ENCODE measurements around the gene LYPLA2. TPM values are rescaled to one million over a fixed set of nuclear protein-coding genes. Genes with fewer than 3 reads are reported as not detected.

The LYPLA2 gene
- 100 to 1,000 TPM in 1 of 4 donors, 10 to 100 TPM in 3; 23.1 to 110 (median 84.4) TPM for total RNA-seq

GRCh38 chr1:23790696-23791515 is at the start of gene LYPLA2:
LYPLA2 (plus strand) TSS chr1:23791145; CDS start chr1:23792683, 1,538 bp downstream.
- Histone ChIP-seq H3K4me1 (peaks cover 11 to 37% (median 28%) of the 10 kb centered on the region in 4 donors), H3K9me3 (no peaks in the 10 kb centered on the region), H3K36me3 (peaks cover 0 to 21% (median 5%) of the 10 kb centered on the region in 4 donors), H3K27me3 (no peaks in the 10 kb centered on the region), H3K4me3 (peak within 1 kb of the TSS; percentile 66 to 87 (median 76)), H3K27ac (peak within 1 kb of the TSS; percentile 78 to 90 (median 86))
- in situ Hi-C loops (cut with MboI; ENCODE audit: low pct_ligation_motif_present in 1 of 4, low pct_unique_long_range_greater_than_20kb in 1 of 4, low sequenced_read_pairs in 3 of 4), result no loop called here
- intact Hi-C loops (cut with DNase I; ENCODE audit: low total_unique reads), result no loop called here
- peak; percentile 94 for DNase-seq
- 0 to 2% methylated on average over 4 to 47 of the region's 47 CpGs for WGBS, 2 donors (ENCODE audit: low coverage in 1 of 2)
- TF ChIP-seq CTCF (IDR thresholded peaks at IDR 0.05), result no peak
- TF ChIP-seq EP300 (IDR thresholded peaks at IDR 0.05; ENCODE audit: low read depth), result no peak
- TF ChIP-seq POLR2AphosphoS5 (IDR thresholded peaks at IDR 0.05), result peak; percentile 59 to 77 (median 76)
- peak; percentile 61 for TF ChIP-seq POLR2A (IDR thresholded peaks at IDR 0.05)

- intact Hi-C loops (cut with DNase I; ENCODE audit: low total_unique reads) (no loop called here), in situ Hi-C loops (cut with MboI; ENCODE audit: low pct_ligation_motif_present in 1 of 4, low pct_unique_long_range_greater_than_20kb in 1 of 4, low sequenced_read_pairs in 3 of 4) (loop anchor here in 1 of 4 donors (10.0 kb wide), 1 partner anchor 47 kb away; the partner anchor contains the start of gene RPL11)
- Histone ChIP-seq H3K36me3 (no peaks in the 10 kb centered on the region), H3K4me3 (no peak overlapping the region), H3K27ac (no peak overlapping the region), H3K27me3 (no peaks in the 10 kb centered on the region), H3K9me3 (no peaks in the 10 kb centered on the region), H3K4me1 (peaks cover 9 to 22% (median 18%) of the 10 kb centered on the region in 4 donors)
- no peak for DNase-seq
- 86 to 100% methylated on average over 3 to 5 of the region's 5 CpGs for WGBS, 2 donors (ENCODE audit: low coverage in 1 of 2)
- TF ChIP-seq POLR2AphosphoS5 (IDR thresholded peaks at IDR 0.05) (no peak), POLR2A (IDR thresholded peaks at IDR 0.05) (no peak), CTCF (IDR thresholded peaks at IDR 0.05) (no peak), EP300 (IDR thresholded peaks at IDR 0.05; ENCODE audit: low read depth) (no peak)
These were observed 49.3 kb upstream of the LYPLA2 start for GRCh38 chr1:23741609-23742008.

- Histone ChIP-seq H3K27ac (peak overlapping the region; percentile 90 to 95 (median 94)), H3K27me3 (no peaks in the 10 kb centered on the region), H3K36me3 (no peaks in the 10 kb centered on the region), H3K4me3 (peak overlapping the region; percentile 72 to 95 (median 82)), H3K4me1 (peaks cover 9 to 32% (median 18%) of the 10 kb centered on the region in 4 donors), H3K9me3 (no peaks in the 10 kb centered on the region)
- in situ Hi-C loops (cut with MboI; ENCODE audit: low pct_ligation_motif_present in 1 of 4, low pct_unique_long_range_greater_than_20kb in 1 of 4, low sequenced_read_pairs in 3 of 4) (loop anchor here in 1 of 4 donors (10.0 kb wide), 1 partner anchor 48 kb away; the partner anchor contains the start of gene RPL11), intact Hi-C loops (cut with DNase I; ENCODE audit: low total_unique reads) (no loop called here)
- WGBS, 2 donors (ENCODE audit: low coverage in 1 of 2), result 7 to 80% methylated on average over 2 to 26 of the region's 28 CpGs
- peak; percentile 44 for DNase-seq
- no peak for TF ChIP-seq CTCF (IDR thresholded peaks at IDR 0.05)
- TF ChIP-seq POLR2A (IDR thresholded peaks at IDR 0.05), result no peak
- no peak for TF ChIP-seq EP300 (IDR thresholded peaks at IDR 0.05; ENCODE audit: low read depth)
- no peak for TF ChIP-seq POLR2AphosphoS5 (IDR thresholded peaks at IDR 0.05)
These were observed 48.2 kb upstream of the LYPLA2 start for GRCh38 chr1:23742670-23743286.

Measured in transverse colon (tissue), 4 donors.